HCT116 (cell line): ENCODE measurements around the gene PKMYT1. TPM values are rescaled to one million over a fixed set of nuclear protein-coding genes. Genes with fewer than 3 reads are reported as not detected.

ENCODE experiments used
- ATAC-seq: fragments of 200-7000 bp; cut with Tn5 transposase; 2 replicates; pipeline ENCODE4 v1.9.1; 2020; ENCODE audit warnings: mild to moderate bottlenecking, moderate library complexity
- BruUV-seq: library from RNA; stranded (reverse); fragments of 400-500 nt; replicated peaks from 2 replicates; lab custom pipeline; 2021; lab: Mats Ljungman, UMichigan
- CTCF ChIA-PET: fragments of 300-600 bp; sonication (Branson Sonifier 250); formaldehyde crosslinking; loops from one replicate; lab custom pipeline; 2021; ENCODE audit warnings: antibody characterized with exemption; lab: Charles Lee
- POLR2A ChIA-PET: fragments of 300-600, 350-600 bp; sonication (Branson Sonifier 250); formaldehyde crosslinking; loops from one replicate; lab custom pipeline; 2021; ENCODE audit warnings: antibody characterized with exemption; lab: Charles Lee
- RAD21 ChIA-PET, 2 experiments: fragments of 300-600 bp; sonication (Branson Sonifier 250); formaldehyde crosslinking; loops; one replicate each; lab custom pipeline; 2023; ENCODE audit warnings: low total read pairs in 2 of 2; ENCODE audit not compliant: uncharacterized antibody in 2 of 2, unreplicated experiment in 2 of 2, low non-redundant PET in 1 of 2; lab: Charles Lee
- DNase-seq: peaks from one replicate; pipeline ENCODE4 v3.0.0-alpha.2; 2010; ENCODE audit warnings: low read depth, low spot score
- H2AFZ ChIP-seq: fragments of 200-600 bp; shearing (Covaris generic), sonication (generic); 2 replicates; pipeline ENCODE4 v1.6.1; 2017; ENCODE audit warnings: low read depth, mixed run types, mixed read lengths, antibody characterized with exemption, low read length; ENCODE audit not compliant: poor library complexity, severe bottlenecking
- H3K27ac ChIP-seq: 2 replicates; pipeline ENCODE4 v1.5.1; 2012; ENCODE audit warnings: low read depth, low read length
- H3K27me3 ChIP-seq: fragments of 200-600 bp; sonication (generic); 2 replicates; pipeline ENCODE4 v1.6.1; 2016; ENCODE audit warnings: mixed run types, low read length, mixed read lengths; ENCODE audit not compliant: insufficient read depth
- H3K36me3 ChIP-seq, 2 experiments: fragments of 200-500 bp in 1 of 2; fragments of 200-600 bp in 1 of 2; sonication (Bioruptor generic) in 1 of 2; sonication (generic) in 1 of 2; 2 replicates each; pipeline versions ENCODE4 v1.5.1 to v1.6.1; 2014 to 2016; ENCODE audit warnings: low read length in 2 of 2, inconsistent platforms in 1 of 2, mixed read lengths in 1 of 2, mixed run types in 1 of 2; ENCODE audit not compliant: insufficient read depth in 2 of 2, control insufficient read depth in 1 of 2
- H3K4me1 ChIP-seq, 2 experiments: fragments of 200-600 bp in 1 of 2; sonication (generic) in 1 of 2; 2 replicates each; pipeline versions ENCODE4 v1.5.1 to v1.6.1; 2012 to 2017; ENCODE audit warnings: low read length in 2 of 2, inconsistent platforms in 1 of 2, mild to moderate bottlenecking in 1 of 2, mixed read lengths in 1 of 2, mixed run types in 1 of 2, moderate library complexity in 1 of 2; ENCODE audit not compliant: insufficient read depth in 2 of 2, control insufficient read depth in 1 of 2
- H3K4me2 ChIP-seq: fragments of 200-600 bp; sonication (generic); 2 replicates; pipeline ENCODE4 v1.6.1; 2017; ENCODE audit warnings: mixed run types, low read length, mixed read lengths
- H3K4me3 ChIP-seq, 2 experiments: fragments of 200-600 bp in 1 of 2; sonication (generic) in 1 of 2; replicated peaks in 1 of 2; 2 replicates each; pipeline ENCODE4 v1.5.1; 2011 to 2016; ENCODE audit warnings: low read length in 2 of 2, control low read depth in 1 of 2, low read depth in 1 of 2, mild to moderate bottlenecking in 1 of 2, mixed read lengths in 1 of 2, mixed run types in 1 of 2
- H3K79me2 ChIP-seq: fragments of 200-600 bp; sonication (generic); 2 replicates; pipeline ENCODE4 v1.6.1; 2017; ENCODE audit warnings: mild to moderate bottlenecking, mixed run types, low read length, moderate library complexity, mixed read lengths; ENCODE audit not compliant: insufficient read depth
- H3K9ac ChIP-seq: fragments of 200-600 bp; sonication (generic); 2 replicates; pipeline ENCODE4 v1.6.1; 2016; ENCODE audit warnings: low read length, mixed read lengths
- H3K9me2 ChIP-seq: fragments of 200-600 bp; sonication (generic), shearing (Covaris generic); 2 replicates; pipeline ENCODE4 v1.6.1; 2017; ENCODE audit warnings: mixed run types, mild to moderate bottlenecking, moderate library complexity; ENCODE audit not compliant: insufficient read depth
- H3K9me3 ChIP-seq, 2 experiments: fragments of 200-500 bp in 1 of 2; fragments of 200-600 bp in 1 of 2; sonication (Bioruptor generic) in 1 of 2; sonication (generic) in 1 of 2; 2 replicates each; pipeline ENCODE4 v1.6.1; 2014 to 2017; ENCODE audit warnings: low read length in 2 of 2, mixed read lengths in 2 of 2, inconsistent platforms in 1 of 2, low read depth in 1 of 2, mild to moderate bottlenecking in 1 of 2, mixed run types in 1 of 2, moderate library complexity in 1 of 2; ENCODE audit not compliant: control insufficient read depth in 1 of 2, insufficient read depth in 1 of 2
- H4K20me1 ChIP-seq: fragments of 200-600 bp; sonication (generic), shearing (Covaris generic); 2 replicates; pipeline ENCODE4 v1.6.1; 2017; ENCODE audit warnings: mixed run types, mild to moderate bottlenecking, moderate library complexity; ENCODE audit not compliant: insufficient read depth
- CEBPB ChIP-seq: IDR thresholded peaks from 2 replicates; pipeline ENCODE4 v1.6.1; 2012; ENCODE audit warnings: low read depth
- CTCF ChIP-seq, 3 experiments: fragments of 200-600 bp in 1 of 3; sonication (generic) in 1 of 3; IDR thresholded peaks in 2 of 3; conservative IDR thresholded peaks in 1 of 3; 2 replicates each; pipeline ENCODE4 v1.5.1; 2012 to 2017; ENCODE audit warnings: low read depth in 2 of 3, low read length in 2 of 3, antibody characterized with exemption in 1 of 3, borderline replicate concordance in 1 of 3, control low read depth in 1 of 3, mild to moderate bottlenecking in 1 of 3, mixed read lengths in 1 of 3, mixed run types in 1 of 3, moderate library complexity in 1 of 3; ENCODE audit not compliant: insufficient read depth in 1 of 3
- EZH2 ChIP-seq: fragments of 200-600 bp; sonication (generic); IDR thresholded peaks from 2 replicates; pipeline ENCODE4 v1.6.1; 2017; ENCODE audit warnings: antibody characterized with exemption, mixed run types
- FOSL1 ChIP-seq: IDR thresholded peaks from 2 replicates; pipeline ENCODE4 v1.6.1; 2012; ENCODE audit warnings: low read depth
- SRF ChIP-seq: IDR thresholded peaks from 2 replicates; pipeline ENCODE4 v1.6.1; 2012; ENCODE audit warnings: low read depth
- ZNF274 ChIP-seq: fragments of 200-500 bp; sonication (Bioruptor generic); IDR thresholded peaks from 2 replicates; pipeline ENCODE4 v1.6.1; 2014; ENCODE audit warnings: mild to moderate bottlenecking, low read depth, low read length, inconsistent platforms
- intact Hi-C: fragments of 100-400 bp; cut with micrococcal nuclease; formaldehyde crosslinking; loops from 2 replicates; pipeline ENCODE4 v1.10.0; 2022
- total RNA-seq: library from RNA; stranded (reverse); gene quantifications from one replicate; pipeline ENCODE4 v1.2.1, GENCODE V29; 2021; ENCODE audit not compliant: unreplicated experiment

Gene PKMYT1
- total RNA-seq, 1 experiment from 2014 or later = 104 TPM

GRCh38 chr16:3003582-3004270 lies 23.5 kb upstream of the PKMYT1 start:
- H3K9ac ChIP-seq = no peak overlapping the region
- peak; percentile 93 for ATAC-seq
- CTCF ChIA-PET = interaction anchor here (0.6 to 3.0 kb wide), 5 partner anchors 17 to 42 kb away, joined by 3 to 29 read pairs (median 12); partner anchors contain the start of genes HCFC1R1, THOC6 and TNFRSF12A
- H3K4me1 ChIP-seq = peaks cover 23 to 46% of the 10 kb centered on the region in 2 experiments
- no peaks in the 10 kb centered on the region for H3K27me3 ChIP-seq
- peak in 2 of 3 experiments; percentile 43 to 52; a peak in 3 of 6 replicates for TF ChIP-seq CTCF (IDR thresholded peaks at IDR 0.05 in 2 of 3, conservative IDR thresholded peaks at IDR 0.05 in 1 of 3; ENCODE audit: borderline replicate concordance in 1 of 3, insufficient read depth in 1 of 3, low read depth in 2 of 3, low read length in 2 of 3)
- no peak for TF ChIP-seq EZH2
- no peak for TF ChIP-seq CEBPB
- TF ChIP-seq FOSL1 = no peak
- no peak for TF ChIP-seq ZNF274
- no peak for TF ChIP-seq SRF
- H4K20me1 ChIP-seq = no peaks in the 10 kb centered on the region
- POLR2A ChIA-PET = interaction anchor here (0.8 to 11.4 kb wide), 4 partner anchors 9 to 39 kb away, joined by 3 to 188 read pairs (median 4); partner anchors contain the start of genes CLDN6, HCFC1R1, THOC6 and TNFRSF12A
- RAD21 ChIA-PET = interaction anchor here (0.7 to 1.4 kb wide), 3 partner anchors 20 to 24 kb away, joined by 3 to 7 read pairs (median 4); partner anchors contain the start of gene HCFC1R1 (in 1 of the 2)
- intact Hi-C loops = loop anchor here (2.0 kb wide), 1 partner anchor 21 kb away; the partner anchor contains the start of gene THOC6
- DNase-seq = peak; percentile 99
- no peaks in the 10 kb centered on the region for H3K9me3 ChIP-seq
- H3K36me3 ChIP-seq = no peaks in the 10 kb centered on the region
- H3K9me2 ChIP-seq = no peaks in the 10 kb centered on the region
- peak overlapping the region; percentile 47 for H3K4me2 ChIP-seq
- H3K4me3 ChIP-seq = 0 out of 4 replicates have a peak overlapping the region, but pooled peaks of 1 of the 2 experiments have one; percentile 18
- no peak overlapping the region for H2AFZ ChIP-seq
- BruUV-seq = no TSS peak
- H3K27ac ChIP-seq = no peak overlapping the region
- no peaks in the 10 kb centered on the region for H3K79me2 ChIP-seq
